GM18502 (cell line): ENCODE results near the gene BEST4.
"Not testable (repeated sequence)": the region's sequence is repeated elsewhere in the genome, so short reads cannot be mapped to it uniquely, and the experiment has no call there.

Experiments
- ATAC-seq: cut with Tn5 transposase; IDR thresholded peaks from one replicate; pipeline ENCODE4 v1.9.1; 2021; ENCODE audit warnings: mild to moderate bottlenecking; ENCODE audit not compliant: unreplicated experiment, poor library complexity

BEST4 gene

DNA sequence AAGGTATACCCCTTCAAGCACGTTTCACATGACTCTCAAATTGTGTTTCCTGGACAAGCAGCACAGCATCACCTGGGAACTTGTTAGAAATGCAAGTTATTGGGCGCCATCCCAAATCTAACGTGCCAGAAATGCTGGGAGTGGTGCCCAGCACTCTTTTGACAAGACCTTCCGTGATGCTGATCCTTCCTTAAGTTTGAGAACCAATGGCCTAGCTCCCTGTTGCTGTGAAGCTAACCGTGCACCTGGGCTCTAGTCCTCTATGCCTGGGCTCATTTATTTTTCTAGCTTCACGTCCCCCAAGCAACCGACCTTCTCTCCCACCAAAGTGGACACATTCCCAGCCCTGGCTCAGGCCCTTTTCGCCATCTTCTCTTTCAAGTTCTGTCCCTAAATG lies 4.3 kb downstream of the BEST4 start:
- no peak for ATAC-seq

DNA sequence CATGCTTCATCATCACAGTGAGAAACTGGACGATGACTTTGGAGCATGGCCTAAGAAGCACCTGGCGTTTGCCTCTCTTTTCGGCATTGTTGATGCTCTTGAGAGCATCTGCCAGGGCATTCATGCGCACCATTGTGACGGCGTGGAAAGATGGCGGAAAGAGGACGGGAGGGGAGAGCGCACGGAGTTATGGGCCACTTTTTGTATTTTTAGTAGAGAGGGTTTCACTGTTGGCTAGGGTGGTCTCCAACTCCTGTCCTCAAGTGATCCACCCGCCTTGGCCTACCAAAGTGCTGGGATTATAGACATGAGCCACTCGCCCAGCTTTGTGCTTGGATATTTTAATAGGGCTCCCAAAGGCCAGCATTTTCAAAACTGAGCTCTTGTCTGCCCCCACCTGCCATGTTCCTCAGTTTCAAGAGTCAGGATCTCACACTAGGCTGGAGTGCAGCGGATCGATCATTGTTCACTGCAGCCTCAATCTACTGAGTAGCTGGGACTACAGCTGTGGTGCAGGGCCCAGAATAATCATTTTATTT lies 7.3 kb downstream of the BEST4 start:
- ATAC-seq = no peak

DNA sequence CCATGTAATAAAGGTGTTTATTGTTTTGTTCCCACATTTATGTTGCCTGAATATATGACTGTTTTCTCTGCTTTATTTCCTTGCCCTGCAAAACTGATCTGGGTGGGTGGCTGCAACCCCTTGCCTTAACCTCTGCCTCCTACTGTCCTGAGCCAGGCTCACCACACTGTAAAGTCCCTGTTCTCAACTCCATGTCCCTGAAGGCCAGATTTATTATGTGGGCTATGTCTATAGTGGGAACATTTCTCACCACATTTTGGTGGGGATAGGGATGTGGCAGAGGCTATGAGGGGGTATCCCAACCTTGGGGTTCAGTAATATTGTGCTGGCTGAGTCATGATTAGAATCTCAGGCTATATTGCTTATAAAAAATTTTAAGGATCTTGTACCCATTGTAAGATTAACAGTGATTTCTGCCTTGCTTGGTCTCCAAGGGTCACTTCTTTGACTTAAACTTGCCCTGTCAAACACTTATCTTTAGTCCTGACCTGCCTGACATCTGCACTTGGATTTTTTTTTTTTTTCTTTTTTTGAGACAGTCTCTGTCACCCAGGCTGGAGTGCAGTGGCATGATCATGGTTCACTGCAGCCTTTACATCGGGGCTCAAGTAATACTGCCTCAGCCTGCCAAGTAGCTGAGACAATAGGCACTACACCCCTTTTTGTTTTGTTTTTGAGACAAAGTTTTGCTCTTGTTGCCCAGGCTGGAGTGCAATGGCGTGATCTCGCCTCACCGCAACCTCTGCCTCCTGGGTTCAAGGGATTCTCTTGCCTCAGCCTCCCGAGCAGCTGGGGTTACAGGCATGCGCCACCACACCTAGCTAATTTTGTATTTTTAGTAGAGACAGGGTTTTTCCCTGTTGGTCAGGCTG lies 9.0 kb downstream of the BEST4 start:
- ATAC-seq = no peak

DNA sequence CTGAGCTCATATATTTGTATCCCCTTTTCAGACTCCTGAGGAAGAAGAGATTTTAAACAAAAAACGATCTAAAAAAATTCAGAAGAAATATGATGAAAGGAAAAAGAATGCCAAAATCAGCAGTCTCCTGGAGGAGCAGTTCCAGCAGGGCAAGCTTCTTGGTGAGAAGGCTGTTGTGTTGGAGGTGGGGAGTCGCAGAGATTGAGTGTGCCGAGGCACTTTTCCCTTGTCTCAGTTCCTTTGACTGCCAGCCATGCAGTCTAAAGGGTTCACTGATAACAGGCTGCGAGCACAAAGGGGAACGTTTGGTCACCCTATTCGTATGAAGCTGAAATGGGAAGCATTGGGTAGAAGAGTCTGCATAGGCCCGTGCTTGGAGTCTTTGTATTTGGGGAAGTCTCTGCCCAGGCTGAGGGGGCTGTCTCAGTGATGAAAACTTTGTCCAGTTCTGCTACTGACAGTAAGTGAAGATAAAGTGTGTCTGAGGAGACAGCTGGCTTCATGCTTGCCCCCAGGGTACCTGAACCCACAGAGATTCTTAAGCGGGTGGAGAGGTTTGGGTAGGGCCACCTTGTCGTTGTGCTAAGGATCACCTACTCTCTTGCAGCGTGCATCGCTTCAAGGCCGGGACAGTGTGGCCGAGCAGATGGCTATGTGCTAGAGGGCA lies 9.9 kb downstream of the BEST4 start:
- no peak for ATAC-seq

GRCh38 chr1:44777547-44777946 lies 10.4 kb downstream of the BEST4 start:
- no peak for ATAC-seq

GRCh38 chr1:44776730-44777068 lies 11.3 kb downstream of the BEST4 start:
- no peak for ATAC-seq

DNA sequence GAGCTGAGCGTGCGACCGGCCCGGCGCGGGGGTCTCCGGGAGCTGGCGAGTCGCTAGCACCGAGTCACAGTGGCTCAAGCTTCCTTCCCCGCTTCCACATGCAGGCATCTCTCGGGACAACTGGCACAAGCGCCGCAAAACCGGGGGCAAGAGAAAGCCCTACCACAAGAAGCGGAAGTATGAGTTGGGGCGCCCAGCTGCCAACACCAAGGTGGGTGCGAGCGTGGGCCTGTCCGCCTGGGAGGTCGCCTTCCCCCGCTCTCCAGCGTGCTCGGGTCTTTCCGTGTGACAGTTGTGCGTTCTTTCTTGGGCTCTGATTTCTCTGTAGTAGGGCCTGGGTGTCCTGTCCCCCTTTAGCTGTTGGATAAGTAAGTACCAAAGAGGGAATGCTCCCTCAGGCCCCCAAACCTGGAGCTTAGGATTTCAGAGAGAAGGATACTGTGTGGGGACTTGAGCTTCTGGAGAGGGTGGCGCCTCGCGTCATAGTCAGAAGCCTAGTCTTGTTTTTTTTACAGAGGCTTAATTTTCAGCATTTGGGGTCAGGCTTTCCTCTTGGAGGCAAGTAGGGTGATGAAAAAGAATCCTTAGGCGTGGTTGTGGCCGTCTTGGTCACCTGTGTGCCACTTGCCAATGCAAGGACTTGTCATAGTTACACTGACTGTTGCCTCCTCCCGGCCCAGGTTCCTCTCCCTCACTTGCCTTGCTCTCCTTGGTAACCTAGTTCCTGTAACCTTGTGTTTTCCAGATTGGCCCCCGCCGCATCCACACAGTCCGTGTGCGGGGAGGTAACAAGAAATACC lies 11.8 kb downstream of the BEST4 start:
- ATAC-seq = peak; percentile 27

- peak; percentile 70 for ATAC-seq
Observed at GRCh38 chr1:44775078-44775929, 12.7 kb downstream of the BEST4 start, which contains the start of gene RPS8. TSS of gene RPS8 (plus strand) at chr1:44775540. CDS start at chr1:44775597, 57 bp downstream.

DNA sequence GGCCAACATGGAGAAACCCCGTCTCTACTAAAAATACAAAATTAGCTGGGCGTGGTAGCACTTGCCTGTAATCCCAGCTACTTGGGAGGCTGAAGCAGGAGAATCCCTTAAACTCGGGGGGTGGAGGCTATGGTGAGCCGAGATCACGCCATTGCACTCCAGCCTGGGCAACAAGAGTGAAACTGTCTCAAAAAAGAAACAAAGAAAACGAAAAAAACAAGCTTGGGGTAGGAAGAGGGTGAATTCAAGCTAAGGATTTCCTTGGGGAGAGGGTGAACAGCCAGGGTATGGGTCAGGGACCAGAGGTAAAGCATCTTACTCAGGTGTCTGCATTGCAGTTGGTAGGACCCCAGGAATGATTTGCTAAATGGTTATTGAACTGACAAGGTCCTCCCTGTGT lies 21.5 kb downstream of the BEST4 start:
- not testable (repeated sequence) for ATAC-seq

DNA sequence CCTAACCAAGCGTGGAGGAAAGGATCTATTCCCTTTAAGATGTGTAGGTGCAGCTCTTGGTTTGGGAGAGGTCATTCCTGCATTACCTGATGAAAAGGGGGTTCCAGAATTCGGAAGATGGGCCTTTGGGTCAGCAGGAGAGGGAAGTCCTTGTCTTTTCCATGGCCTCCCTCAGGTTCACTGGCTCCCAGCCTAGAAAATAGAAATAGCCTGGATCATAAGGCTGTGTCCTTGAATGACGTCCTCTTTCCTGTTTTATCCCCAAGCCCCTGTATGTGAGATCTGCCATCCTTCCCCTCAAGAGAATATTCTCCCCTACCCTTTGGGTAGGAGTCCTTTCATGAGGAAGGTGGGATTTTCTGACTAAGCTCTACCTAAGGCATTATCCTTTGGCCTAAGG lies 27.1 kb downstream of the BEST4 start:
- ATAC-seq = no peak

DNA sequence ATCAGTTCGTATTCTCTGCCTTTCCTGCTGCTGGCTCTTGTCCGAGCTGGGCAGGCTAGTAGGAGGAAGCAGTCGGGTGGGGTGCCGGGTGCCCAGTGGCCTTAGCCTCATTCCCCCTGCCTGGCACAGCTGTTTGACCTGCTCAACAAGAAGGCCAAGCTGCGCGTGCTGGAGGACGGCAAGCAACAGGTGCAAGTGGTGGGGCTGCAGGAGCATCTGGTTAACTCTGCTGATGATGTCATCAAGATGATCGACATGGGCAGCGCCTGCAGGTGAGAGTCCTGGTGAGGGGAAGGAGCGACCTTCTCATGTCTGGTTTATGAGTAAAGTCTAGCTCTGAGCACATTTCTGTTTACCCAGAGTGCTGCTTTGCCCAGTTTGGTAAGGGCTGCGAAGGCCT lies 28.9 kb downstream of the BEST4 start:
- ATAC-seq = no peak

DNA sequence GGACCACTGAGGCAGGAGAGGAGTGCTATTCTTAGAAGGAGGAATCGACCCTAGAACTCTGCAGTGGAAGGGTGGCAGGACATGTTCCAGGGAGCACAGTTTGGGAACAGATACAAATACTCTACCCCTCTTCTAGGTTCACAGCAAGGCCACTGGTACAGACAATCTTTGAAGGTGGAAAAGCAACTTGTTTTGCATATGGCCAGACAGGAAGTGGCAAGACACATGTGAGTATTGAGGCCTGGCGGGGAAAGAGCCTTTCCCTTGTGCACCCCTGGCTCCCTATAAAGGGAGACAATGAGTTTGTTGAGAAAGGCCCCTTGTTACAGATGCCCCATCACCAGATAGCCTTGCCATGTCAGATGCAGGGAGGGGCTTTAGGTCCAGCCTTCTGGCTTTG lies 30.6 kb downstream of the BEST4 start:
- peak; percentile 56 for ATAC-seq

- ATAC-seq = no peak
Observed at GRCh38 chr1:44747878-44748277, 40.1 kb downstream of the BEST4 start.

DNA sequence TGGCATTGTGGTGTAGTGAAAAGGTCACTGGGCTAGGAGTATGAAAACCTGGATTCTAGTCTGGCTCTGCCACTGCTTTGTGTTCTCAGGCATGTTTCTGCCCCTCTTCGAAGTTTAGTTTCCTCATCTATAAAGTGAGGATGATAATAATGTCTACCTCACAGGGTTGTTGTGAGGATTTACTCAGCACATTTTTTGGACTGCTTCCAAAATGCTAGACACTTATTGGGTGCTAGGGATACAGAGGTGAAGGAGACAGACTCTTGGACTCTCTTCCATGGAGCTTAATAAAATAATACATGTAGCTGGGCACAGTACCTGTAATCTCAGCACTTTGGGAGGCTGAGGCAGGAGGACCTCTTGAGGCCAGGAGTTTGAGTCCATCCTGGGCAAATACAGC lies 44.8 kb downstream of the BEST4 start:
- no peak for ATAC-seq

DNA sequence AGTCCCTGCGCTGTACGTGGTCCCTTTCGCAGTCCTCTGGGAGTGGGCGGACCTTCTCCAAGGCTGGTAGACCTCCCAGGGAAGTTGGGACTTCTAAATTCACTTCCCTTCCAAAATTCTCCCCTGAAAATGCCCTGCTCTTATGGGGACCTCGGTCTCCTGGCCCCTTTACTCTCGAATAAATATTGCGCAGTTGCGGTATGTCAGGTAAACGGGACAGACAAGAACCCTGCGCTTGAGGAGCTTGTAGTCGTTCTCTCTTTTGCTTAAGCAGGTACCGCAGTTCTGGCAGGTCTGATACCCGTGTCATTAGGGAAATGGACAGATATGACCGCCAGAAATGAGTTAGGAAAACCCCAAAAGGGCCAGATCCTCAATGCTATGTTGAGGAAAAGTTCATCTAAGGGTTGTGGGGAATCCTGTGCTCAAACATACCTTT lies 47.8 kb downstream of the BEST4 start:
- no peak for ATAC-seq

- ATAC-seq = peak; percentile 95
Observed at GRCh38 chr1:44739307-44740178, 48.4 kb downstream of the BEST4 start, which contains the start of gene KIF2C. TSS of gene KIF2C (plus strand) at chr1:44739837. CDS start at chr1:44739933, 96 bp downstream.

GRCh38 chr1:44738953-44739306 lies 49.0 kb downstream of the BEST4 start:
- ATAC-seq = not testable (repeated sequence)

DNA sequence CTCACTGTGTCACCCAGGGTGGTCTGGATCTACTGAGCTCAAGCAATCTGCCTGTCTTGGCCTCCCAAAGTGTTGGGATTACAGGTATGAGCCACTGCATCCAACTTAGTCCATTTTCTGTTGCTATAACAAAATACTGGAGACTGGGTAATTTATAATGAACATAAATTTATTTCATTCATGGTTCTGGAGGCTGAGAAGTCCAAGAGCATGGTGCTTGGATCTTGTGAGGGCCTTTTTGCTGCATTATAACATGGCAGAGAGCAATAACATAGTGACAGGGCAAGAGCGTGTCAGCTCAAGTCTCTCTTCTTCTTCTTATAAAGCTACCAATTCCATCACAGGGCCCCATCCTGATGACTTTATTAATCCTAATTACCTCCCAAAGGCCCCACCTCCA lies 52.0 kb downstream of the BEST4 start:
- no peak for ATAC-seq

DNA sequence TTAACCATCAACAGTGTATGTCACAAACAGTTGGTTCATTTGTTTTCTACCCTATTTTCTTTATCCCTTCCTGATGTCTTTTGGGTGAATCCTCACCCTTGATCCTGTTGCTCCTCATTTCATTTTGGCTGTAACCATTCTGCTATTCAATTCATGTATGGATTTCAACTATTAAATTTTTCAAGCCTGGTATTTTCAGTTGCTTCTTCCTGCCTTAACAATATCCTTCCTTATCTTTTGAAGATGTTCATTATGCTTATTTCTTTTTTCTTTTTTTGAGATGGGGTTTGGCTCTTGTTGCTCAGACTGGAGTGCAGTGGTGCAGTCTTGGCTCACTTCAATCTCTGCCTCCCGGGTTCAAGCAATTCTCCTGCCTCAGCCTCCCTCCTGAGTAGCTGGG lies 54.2 kb downstream of the BEST4 start:
- ATAC-seq = no peak
